WI38 (cell line): ENCODE results near the gene INSIG2.

ENCODE experiments used
- H3K4me3 ChIP-seq: 2 replicates; pipeline ENCODE4 v1.5.1; 2011; ENCODE audit warnings: low read depth, mild to moderate bottlenecking, control low read depth, low read length
- CTCF ChIP-seq: IDR thresholded peaks from 2 replicates; pipeline ENCODE4 v1.5.1; 2012; ENCODE audit warnings: low read depth, mild to moderate bottlenecking, control low read depth, low read length

INSIG2 gene

GRCh38 chr2:118148133-118148532 lies 59.9 kb downstream of the INSIG2 start:
- no peak for TF ChIP-seq CTCF

DNA sequence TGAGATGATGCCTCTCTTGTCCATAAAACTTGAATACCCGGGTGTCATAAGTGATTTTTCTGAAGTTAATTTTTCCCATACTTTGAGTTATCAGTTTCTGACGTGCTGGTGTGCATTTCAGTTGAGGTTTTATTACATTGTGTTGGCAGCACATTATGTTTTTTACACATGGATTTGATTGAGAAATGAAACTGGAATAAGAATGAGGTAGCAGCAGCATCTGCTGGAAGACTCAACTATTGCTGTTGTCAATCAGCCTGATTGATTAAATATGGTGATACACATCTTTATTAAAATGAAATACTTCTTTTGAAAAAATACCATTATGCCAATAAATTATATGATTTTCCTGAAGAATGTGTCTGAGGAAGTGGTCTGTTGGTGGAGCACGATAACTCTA lies 60.5 kb downstream of the INSIG2 start:
- no peak overlapping the region for H3K4me3 ChIP-seq
- no peak for TF ChIP-seq CTCF

More at GRCh38 chr2:118148133-118148532, 59.9 kb downstream of the INSIG2 start:
- H3K4me3 ChIP-seq: no peak overlapping the region

GRCh38 chr2:118150294-118150693 lies 62.0 kb downstream of the INSIG2 start:
- H3K4me3 ChIP-seq: no peak overlapping the region
- TF ChIP-seq CTCF: no peak

DNA sequence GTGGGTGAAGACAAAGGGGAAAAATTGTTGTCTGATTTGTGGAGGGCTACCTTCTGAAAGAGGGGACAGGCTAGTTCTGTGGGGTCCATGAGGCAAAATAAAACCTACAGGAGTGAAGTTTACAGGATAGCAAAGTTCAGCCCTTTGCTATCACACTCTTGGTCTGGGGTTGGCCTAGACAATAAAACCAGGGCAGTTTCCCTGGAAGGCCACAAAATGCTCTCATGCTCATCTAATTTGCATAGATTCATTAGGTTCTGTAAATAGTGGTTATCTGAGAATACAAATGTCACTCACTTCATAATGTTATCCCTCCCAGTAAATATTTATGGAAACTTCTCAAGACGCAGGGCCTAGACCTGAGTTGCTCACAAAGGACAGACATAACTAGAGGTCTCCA lies 63.6 kb downstream of the INSIG2 start:
- H3K4me3 ChIP-seq: no peak overlapping the region
- TF ChIP-seq CTCF: no peak

DNA sequence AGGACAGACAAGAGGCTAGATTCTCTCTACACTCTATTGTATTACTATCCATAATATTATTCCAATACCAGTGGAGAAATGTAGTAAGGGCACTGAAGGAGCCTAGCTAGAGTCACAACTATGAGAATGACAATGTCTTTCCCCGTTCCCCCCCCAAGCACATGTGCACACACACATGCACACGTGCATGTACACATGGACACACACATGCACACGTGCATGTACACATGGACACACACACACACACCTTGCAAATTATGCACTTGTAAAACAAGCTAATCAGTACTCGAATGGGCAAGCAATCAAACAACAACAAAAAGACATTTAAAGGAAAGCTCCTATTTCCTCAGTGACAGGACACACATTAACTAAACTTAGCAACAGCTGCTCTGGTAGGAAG lies 65.2 kb downstream of the INSIG2 start:
- no peak for TF ChIP-seq CTCF
- no peak overlapping the region for H3K4me3 ChIP-seq

- no peak overlapping the region for H3K4me3 ChIP-seq
- TF ChIP-seq CTCF: no peak
Observed at GRCh38 chr2:118154176-118154575, 65.9 kb downstream of the INSIG2 start.
